ENCODE measurements around the gene CMTM7.

- TF ChIP-seq ZNF274 (IDR thresholded peaks at IDR 0.05; ENCODE audit: low read depth, low read length): no peak
- TF ChIP-seq YY1 (IDR thresholded peaks at IDR 0.05; ENCODE audit: insufficient read depth, insufficient read length): no peak
Observed at GRCh38 chr3:32381922-32382321, 9.7 kb upstream of the CMTM7 start.
